SK-N-SH (cell line): Measurements from ENCODE around the gene LPGAT1.

ENCODE experiments used
- GABPA ChIP-seq: IDR thresholded peaks from 2 replicates; pipeline ENCODE4 v1.4.0; 2012; ENCODE audit warnings: low read depth, mild to moderate bottlenecking
- PBX3 ChIP-seq: IDR thresholded peaks from 2 replicates; pipeline ENCODE4; 2012
- POLR2AphosphoS5 ChIP-seq: IDR thresholded peaks from 2 replicates; pipeline ENCODE4 v1.6.1; 2012; ENCODE audit warnings: low read depth, low read length
- RCOR1 ChIP-seq: fragments of 150-350 bp; IDR thresholded peaks from 2 replicates; pipeline ENCODE4 v1.6.1; 2017; ENCODE audit warnings: antibody characterized with exemption, low read length
- TAF1 ChIP-seq: IDR thresholded peaks from 2 replicates; pipeline ENCODE4 v1.6.1; 2012; ENCODE audit warnings: low read depth, mild to moderate bottlenecking, low read length, moderate library complexity, borderline replicate concordance
- TEAD4 ChIP-seq: IDR thresholded peaks from 2 replicates; pipeline ENCODE4 v1.4.0; 2012; ENCODE audit warnings: mild to moderate bottlenecking, borderline replicate concordance; ENCODE audit not compliant: insufficient read depth
- USF2 ChIP-seq: fragments of 150-350 bp; IDR thresholded peaks from 2 replicates; pipeline ENCODE4 v1.6.1; 2017; ENCODE audit warnings: antibody characterized with exemption, low read length, low read depth, borderline replicate concordance
- TF ChIP-seq, protein P1 (sequence below): fragments of 200-600 bp; sonication (generic); IDR thresholded peaks from 2 replicates; pipeline ENCODE4 v1.6.1; 2017; ENCODE audit warnings: antibody characterized with exemption, mild to moderate bottlenecking, moderate library complexity
- TF ChIP-seq, protein P2 (sequence below): IDR thresholded peaks from 2 replicates; pipeline ENCODE4 v1.6.1; 2012; ENCODE audit warnings: mild to moderate bottlenecking, low read depth, low read length, moderate library complexity

- TF ChIP-seq, protein P1, sequence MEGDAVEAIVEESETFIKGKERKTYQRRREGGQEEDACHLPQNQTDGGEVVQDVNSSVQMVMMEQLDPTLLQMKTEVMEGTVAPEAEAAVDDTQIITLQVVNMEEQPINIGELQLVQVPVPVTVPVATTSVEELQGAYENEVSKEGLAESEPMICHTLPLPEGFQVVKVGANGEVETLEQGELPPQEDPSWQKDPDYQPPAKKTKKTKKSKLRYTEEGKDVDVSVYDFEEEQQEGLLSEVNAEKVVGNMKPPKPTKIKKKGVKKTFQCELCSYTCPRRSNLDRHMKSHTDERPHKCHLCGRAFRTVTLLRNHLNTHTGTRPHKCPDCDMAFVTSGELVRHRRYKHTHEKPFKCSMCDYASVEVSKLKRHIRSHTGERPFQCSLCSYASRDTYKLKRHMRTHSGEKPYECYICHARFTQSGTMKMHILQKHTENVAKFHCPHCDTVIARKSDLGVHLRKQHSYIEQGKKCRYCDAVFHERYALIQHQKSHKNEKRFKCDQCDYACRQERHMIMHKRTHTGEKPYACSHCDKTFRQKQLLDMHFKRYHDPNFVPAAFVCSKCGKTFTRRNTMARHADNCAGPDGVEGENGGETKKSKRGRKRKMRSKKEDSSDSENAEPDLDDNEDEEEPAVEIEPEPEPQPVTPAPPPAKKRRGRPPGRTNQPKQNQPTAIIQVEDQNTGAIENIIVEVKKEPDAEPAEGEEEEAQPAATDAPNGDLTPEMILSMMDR: no peak
- TF ChIP-seq POLR2AphosphoS5 (no peak), RCOR1 (no peak), TEAD4 (no peak), TAF1 (no peak), USF2 (no peak), GABPA (no peak), PBX3 (no peak)
- TF ChIP-seq, protein P2, sequence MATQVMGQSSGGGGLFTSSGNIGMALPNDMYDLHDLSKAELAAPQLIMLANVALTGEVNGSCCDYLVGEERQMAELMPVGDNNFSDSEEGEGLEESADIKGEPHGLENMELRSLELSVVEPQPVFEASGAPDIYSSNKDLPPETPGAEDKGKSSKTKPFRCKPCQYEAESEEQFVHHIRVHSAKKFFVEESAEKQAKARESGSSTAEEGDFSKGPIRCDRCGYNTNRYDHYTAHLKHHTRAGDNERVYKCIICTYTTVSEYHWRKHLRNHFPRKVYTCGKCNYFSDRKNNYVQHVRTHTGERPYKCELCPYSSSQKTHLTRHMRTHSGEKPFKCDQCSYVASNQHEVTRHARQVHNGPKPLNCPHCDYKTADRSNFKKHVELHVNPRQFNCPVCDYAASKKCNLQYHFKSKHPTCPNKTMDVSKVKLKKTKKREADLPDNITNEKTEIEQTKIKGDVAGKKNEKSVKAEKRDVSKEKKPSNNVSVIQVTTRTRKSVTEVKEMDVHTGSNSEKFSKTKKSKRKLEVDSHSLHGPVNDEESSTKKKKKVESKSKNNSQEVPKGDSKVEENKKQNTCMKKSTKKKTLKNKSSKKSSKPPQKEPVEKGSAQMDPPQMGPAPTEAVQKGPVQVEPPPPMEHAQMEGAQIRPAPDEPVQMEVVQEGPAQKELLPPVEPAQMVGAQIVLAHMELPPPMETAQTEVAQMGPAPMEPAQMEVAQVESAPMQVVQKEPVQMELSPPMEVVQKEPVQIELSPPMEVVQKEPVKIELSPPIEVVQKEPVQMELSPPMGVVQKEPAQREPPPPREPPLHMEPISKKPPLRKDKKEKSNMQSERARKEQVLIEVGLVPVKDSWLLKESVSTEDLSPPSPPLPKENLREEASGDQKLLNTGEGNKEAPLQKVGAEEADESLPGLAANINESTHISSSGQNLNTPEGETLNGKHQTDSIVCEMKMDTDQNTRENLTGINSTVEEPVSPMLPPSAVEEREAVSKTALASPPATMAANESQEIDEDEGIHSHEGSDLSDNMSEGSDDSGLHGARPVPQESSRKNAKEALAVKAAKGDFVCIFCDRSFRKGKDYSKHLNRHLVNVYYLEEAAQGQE: no peak
Observed at GRCh38 chr1:211811126-211811525, 19.4 kb downstream of the LPGAT1 start.
